Thyroid gland (tissue), 4 donors: ENCODE measurements around the gene UNC5C. TPM values are rescaled to one million over a fixed set of nuclear protein-coding genes. Genes with fewer than 3 reads are reported as not detected.

Source experiments
- DNase-seq, 2 donors: peaks; one replicate each; pipeline ENCODE4 v3.0.0-alpha.2; 2019
- H3K27ac ChIP-seq, 3 donors: fragments of 200-600 bp; sonication (generic); 1 replicate in 2 of 3; 2 replicates in 1 of 3; pipeline ENCODE4 v1.5.1; 2016 to 2019; ENCODE audit warnings: mild to moderate bottlenecking in 1 of 3, moderate library complexity in 1 of 3
- H3K27me3 ChIP-seq: fragments of 200-600 bp; sonication (generic); one replicate; pipeline ENCODE4 v1.5.1; 2019
- H3K36me3 ChIP-seq, 2 donors: fragments of 200-600 bp; sonication (generic); one replicate each; pipeline ENCODE4 v1.5.1; 2016 to 2019
- H3K4me1 ChIP-seq, 2 donors: fragments of 200-600 bp; sonication (generic); one replicate each; pipeline ENCODE4 v1.5.1; 2017 to 2019
- H3K4me3 ChIP-seq, 3 donors: fragments of 200-600 bp; sonication (generic); replicated peaks in 1 of 3; 1 replicate in 2 of 3; 2 replicates in 1 of 3; pipeline ENCODE4 v1.5.1; 2016; ENCODE audit warnings: mild to moderate bottlenecking in 1 of 3
- H3K9me3 ChIP-seq: fragments of 200-600 bp; sonication (generic); one replicate; pipeline ENCODE4 v1.5.1; 2017
- CTCF ChIP-seq, 6 experiments: fragments of 200-600 bp in 3 of 6; fragments of 450-650 bp in 3 of 6; sonication (generic) in 3 of 6; IDR thresholded peaks; one replicate each; pipeline ENCODE4 v1.5.1; 2016 to 2019; ENCODE audit warnings: antibody characterized with exemption in 6 of 6, mild to moderate bottlenecking in 2 of 6, inconsistent platforms in 1 of 6, moderate library complexity in 1 of 6
- POLR2A ChIP-seq, 2 donors: fragments of 450-650 bp; IDR thresholded peaks; one replicate each; pipeline ENCODE4 v1.6.1; 2017; ENCODE audit warnings: antibody characterized with exemption in 2 of 2, mild to moderate bottlenecking in 2 of 2, moderate library complexity in 1 of 2
- WGBS, 2 donors: methylation state at CpG; one replicate each; pipeline ENCODE4 v1.1.5; 2017; 5-methylcytosine and 5-hydroxymethylcytosine counted together
- intact Hi-C: fragments of 100-400 bp; cut with DNase I; formaldehyde crosslinking; loops from one replicate; pipeline ENCODE4 v1.15.1; 2023
- total RNA-seq, 4 donors: library from RNA; depleted of rRNA; stranded (reverse); fragments of >200 nt; gene quantifications; one replicate each; pipeline ENCODE4 v1.2.3, GENCODE V29; 2016

UNC5C gene
- total RNA-seq, 4 donors from 2014 or later, result 27.1 to 72.0 (median 59.0) TPM

- no peak for TF ChIP-seq POLR2A (IDR thresholded peaks at IDR 0.05)
- TF ChIP-seq CTCF (IDR thresholded peaks at IDR 0.05), result no peak
- no peaks in the 10 kb centered on the region for H3K36me3 ChIP-seq
- 69 to 80% methylated on average over 5 of the region's 5 CpGs for WGBS, 2 donors
- no peaks in the 10 kb centered on the region for H3K27me3 ChIP-seq
- no peak overlapping the region for H3K4me3 ChIP-seq
- no peak for DNase-seq
- H3K4me1 ChIP-seq, result peaks cover 32 to 33% of the 10 kb centered on the region in 2 donors
- H3K9me3 ChIP-seq, result no peaks in the 10 kb centered on the region
- intact Hi-C loops, result no loop called here
- H3K27ac ChIP-seq, result no peak overlapping the region
Observed at GRCh38 chr4:95265814-95266740, 282.7 kb downstream of the UNC5C start.

GRCh38 chr4:95264843-95265242 is 283.9 kb downstream of the UNC5C start:
- Histone ChIP-seq H3K27ac (no peak overlapping the region), H3K27me3 (no peaks in the 10 kb centered on the region), H3K4me3 (no peak overlapping the region), H3K36me3 (no peaks in the 10 kb centered on the region), H3K4me1 (peaks cover 27 to 28% of the 10 kb centered on the region in 2 donors), H3K9me3 (no peaks in the 10 kb centered on the region)
- no peak for DNase-seq
- intact Hi-C loops, result no loop called here
- TF ChIP-seq CTCF (IDR thresholded peaks at IDR 0.05) (no peak), POLR2A (IDR thresholded peaks at IDR 0.05) (no peak)
- WGBS, 2 donors, result 75 to 78% methylated on average over 2 of the region's 2 CpGs

- intact Hi-C loops, result no loop called here
- peak overlapping the region in 1 of 3 donors; percentile 20 for H3K27ac ChIP-seq
- no peaks in the 10 kb centered on the region for H3K27me3 ChIP-seq
- H3K4me1 ChIP-seq, result peaks cover 22 to 25% of the 10 kb centered on the region in 2 donors
- no peak for DNase-seq
- no peak overlapping the region for H3K4me3 ChIP-seq
- H3K36me3 ChIP-seq, result no peaks in the 10 kb centered on the region
- H3K9me3 ChIP-seq, result no peaks in the 10 kb centered on the region
- 30 to 36% methylated on average over 1 of the region's 1 CpG for WGBS, 2 donors
- TF ChIP-seq CTCF (IDR thresholded peaks at IDR 0.05), result no peak
- no peak for TF ChIP-seq POLR2A (IDR thresholded peaks at IDR 0.05)
Observed at GRCh38 chr4:95263960-95264359, 284.8 kb downstream of the UNC5C start.

- Histone ChIP-seq H3K4me1 (peaks cover 18 to 19% of the 10 kb centered on the region in 2 donors), H3K4me3 (no peak overlapping the region), H3K27ac (peak overlapping the region in 1 of 3 donors; percentile 20), H3K9me3 (no peaks in the 10 kb centered on the region), H3K36me3 (no peaks in the 10 kb centered on the region), H3K27me3 (no peaks in the 10 kb centered on the region)
- intact Hi-C loops, result no loop called here
- no peak for DNase-seq
- TF ChIP-seq CTCF (IDR thresholded peaks at IDR 0.05) (no peak), POLR2A (IDR thresholded peaks at IDR 0.05) (no peak)
Observed at GRCh38 chr4:95263391-95263790, 285.4 kb downstream of the UNC5C start.

GRCh38 chr4:95256108-95256835 is 292.5 kb downstream of the UNC5C start:
- 89 to 90% methylated on average over 6 of the region's 6 CpGs for WGBS, 2 donors
- Histone ChIP-seq H3K9me3 (no peaks in the 10 kb centered on the region), H3K27me3 (no peaks in the 10 kb centered on the region), H3K4me3 (no peak overlapping the region), H3K27ac (no peak overlapping the region), H3K4me1 (peaks cover 9 to 12% of the 10 kb centered on the region in 2 donors), H3K36me3 (no peaks in the 10 kb centered on the region)
- no peak for TF ChIP-seq CTCF (IDR thresholded peaks at IDR 0.05)
- no peak for TF ChIP-seq POLR2A (IDR thresholded peaks at IDR 0.05)
- intact Hi-C loops, result no loop called here
- no peak for DNase-seq
